Keratinocyte (primary cell): ENCODE results near the gene GINS2.

Source experiments
- CTCF ChIP-seq, 3 experiments: IDR thresholded peaks in 1 of 3; conservative IDR thresholded peaks in 1 of 3; optimal IDR thresholded peaks in 1 of 3; 2 replicates in 2 of 3; 3 replicates in 1 of 3; pipeline versions ENCODE3 to v1.5.1; 2011; ENCODE audit warnings: low read length in 3 of 3, mild to moderate bottlenecking in 3 of 3, moderate library complexity in 2 of 3, control low read depth in 1 of 3, inconsistent platforms in 1 of 3; ENCODE audit not compliant: insufficient read depth in 2 of 3; ENCODE audit errors: extremely low read depth in 1 of 3
- EZH2 ChIP-seq: IDR thresholded peaks from one replicate; pipeline ENCODE4 v1.6.1; 2012; ENCODE audit warnings: inconsistent platforms, mild to moderate bottlenecking, low read length, moderate library complexity

GRCh38 chr16:85681255-85681654 lies 7.5 kb downstream of the GINS2 start:
- TF ChIP-seq CTCF (optimal IDR thresholded peaks at IDR 0.05 in 1 of 3, IDR thresholded peaks at IDR 0.05 in 1 of 3, conservative IDR thresholded peaks at IDR 0.05 in 1 of 3; ENCODE audit: extremely low read depth in 1 of 3, insufficient read depth in 2 of 3, low read length in 3 of 3) = no peak
- no peak for TF ChIP-seq EZH2
